Ovary (tissue), 3 donors: ENCODE results near the gene ACOT2.
"Not testable (repeated sequence)": the region's sequence is repeated elsewhere in the genome, so short reads cannot be mapped to it uniquely, and the experiment has no call there.

Experiments used
- EP300 ChIP-seq: sonication (generic); formaldehyde crosslinking; IDR thresholded peaks from one replicate; pipeline ENCODE4 v1.6.1; 2017; ENCODE audit warnings: antibody characterized with exemption
- POLR2A ChIP-seq: fragments of 450-650 bp; IDR thresholded peaks from one replicate; pipeline ENCODE4 v1.6.1; 2017; ENCODE audit warnings: antibody characterized with exemption, mild to moderate bottlenecking, moderate library complexity
- TF ChIP-seq, protein P1 (sequence below), 3 donors: fragments of 450-650 bp in 2 of 3; fragments of 200-600 bp in 1 of 3; IDR thresholded peaks; one replicate each; pipeline versions ENCODE4 v1.5.1 to v1.8.0; 2016 to 2022; ENCODE audit warnings: antibody characterized with exemption in 3 of 3, mild to moderate bottlenecking in 1 of 3
- donor health status: DM: no; HTN: no; CAD: no.

DNA sequence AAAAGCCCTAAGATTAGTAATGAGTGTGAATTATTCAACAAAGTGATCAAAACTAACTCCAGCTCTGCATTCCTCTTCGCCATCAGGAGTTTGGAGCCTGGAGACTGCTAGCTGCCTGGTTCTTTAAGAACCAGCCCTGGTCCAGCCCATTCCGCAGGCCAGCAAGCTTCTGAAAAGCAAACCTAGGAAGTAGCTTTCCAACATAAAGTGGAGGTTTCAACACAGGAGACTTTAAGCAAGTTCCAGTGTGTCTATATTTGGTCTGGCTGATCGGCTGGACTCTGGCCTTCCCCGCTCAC is 178 bp upstream of the ACOT2 start:
- TF ChIP-seq, protein P1, sequence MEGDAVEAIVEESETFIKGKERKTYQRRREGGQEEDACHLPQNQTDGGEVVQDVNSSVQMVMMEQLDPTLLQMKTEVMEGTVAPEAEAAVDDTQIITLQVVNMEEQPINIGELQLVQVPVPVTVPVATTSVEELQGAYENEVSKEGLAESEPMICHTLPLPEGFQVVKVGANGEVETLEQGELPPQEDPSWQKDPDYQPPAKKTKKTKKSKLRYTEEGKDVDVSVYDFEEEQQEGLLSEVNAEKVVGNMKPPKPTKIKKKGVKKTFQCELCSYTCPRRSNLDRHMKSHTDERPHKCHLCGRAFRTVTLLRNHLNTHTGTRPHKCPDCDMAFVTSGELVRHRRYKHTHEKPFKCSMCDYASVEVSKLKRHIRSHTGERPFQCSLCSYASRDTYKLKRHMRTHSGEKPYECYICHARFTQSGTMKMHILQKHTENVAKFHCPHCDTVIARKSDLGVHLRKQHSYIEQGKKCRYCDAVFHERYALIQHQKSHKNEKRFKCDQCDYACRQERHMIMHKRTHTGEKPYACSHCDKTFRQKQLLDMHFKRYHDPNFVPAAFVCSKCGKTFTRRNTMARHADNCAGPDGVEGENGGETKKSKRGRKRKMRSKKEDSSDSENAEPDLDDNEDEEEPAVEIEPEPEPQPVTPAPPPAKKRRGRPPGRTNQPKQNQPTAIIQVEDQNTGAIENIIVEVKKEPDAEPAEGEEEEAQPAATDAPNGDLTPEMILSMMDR (IDR thresholded peaks at IDR 0.05) = not testable (repeated sequence)
- not testable (repeated sequence) for TF ChIP-seq POLR2A, EP300
